ENCODE results near the gene CYB5A.
"Not testable (repeated sequence)": the region's sequence is repeated elsewhere in the genome, so short reads cannot be mapped to it uniquely, and the experiment has no call there.

CYB5A gene

DNA sequence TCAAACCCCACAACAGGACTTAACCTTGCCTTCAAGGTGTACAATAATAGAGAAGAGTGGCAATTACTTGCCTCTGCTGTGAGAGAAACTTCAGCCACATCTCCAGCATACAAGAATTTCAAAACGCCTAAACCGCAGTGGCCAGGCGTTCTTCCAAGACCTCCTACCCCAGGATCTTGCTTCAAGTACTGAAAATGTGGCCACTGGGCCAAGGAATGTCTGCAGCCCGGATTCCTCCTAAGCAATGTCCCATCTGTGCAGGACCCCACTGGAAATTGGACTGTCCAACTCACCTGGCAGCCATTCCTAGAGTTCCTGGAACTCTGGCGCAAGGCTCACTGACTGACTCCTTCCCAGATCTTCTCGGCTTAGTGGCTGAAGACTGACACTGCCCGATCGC is 2.8 kb upstream of the CYB5A start:
- DNase-seq (ENCODE audit: low read depth): no peak
- no peak overlapping the region for H3K4me3 ChIP-seq (ENCODE audit: low read length)
- TF ChIP-seq, protein P1, sequence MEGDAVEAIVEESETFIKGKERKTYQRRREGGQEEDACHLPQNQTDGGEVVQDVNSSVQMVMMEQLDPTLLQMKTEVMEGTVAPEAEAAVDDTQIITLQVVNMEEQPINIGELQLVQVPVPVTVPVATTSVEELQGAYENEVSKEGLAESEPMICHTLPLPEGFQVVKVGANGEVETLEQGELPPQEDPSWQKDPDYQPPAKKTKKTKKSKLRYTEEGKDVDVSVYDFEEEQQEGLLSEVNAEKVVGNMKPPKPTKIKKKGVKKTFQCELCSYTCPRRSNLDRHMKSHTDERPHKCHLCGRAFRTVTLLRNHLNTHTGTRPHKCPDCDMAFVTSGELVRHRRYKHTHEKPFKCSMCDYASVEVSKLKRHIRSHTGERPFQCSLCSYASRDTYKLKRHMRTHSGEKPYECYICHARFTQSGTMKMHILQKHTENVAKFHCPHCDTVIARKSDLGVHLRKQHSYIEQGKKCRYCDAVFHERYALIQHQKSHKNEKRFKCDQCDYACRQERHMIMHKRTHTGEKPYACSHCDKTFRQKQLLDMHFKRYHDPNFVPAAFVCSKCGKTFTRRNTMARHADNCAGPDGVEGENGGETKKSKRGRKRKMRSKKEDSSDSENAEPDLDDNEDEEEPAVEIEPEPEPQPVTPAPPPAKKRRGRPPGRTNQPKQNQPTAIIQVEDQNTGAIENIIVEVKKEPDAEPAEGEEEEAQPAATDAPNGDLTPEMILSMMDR (conservative IDR thresholded peaks at IDR 0.05; ENCODE audit: low read depth, low read length): no peak

- DNase-seq (ENCODE audit: low read depth); H3K4me3 ChIP-seq (ENCODE audit: low read length): not testable (repeated sequence)
Observed at GRCh38 chr18:74292982-74293381, 1.2 kb upstream of the CYB5A start.

DNA sequence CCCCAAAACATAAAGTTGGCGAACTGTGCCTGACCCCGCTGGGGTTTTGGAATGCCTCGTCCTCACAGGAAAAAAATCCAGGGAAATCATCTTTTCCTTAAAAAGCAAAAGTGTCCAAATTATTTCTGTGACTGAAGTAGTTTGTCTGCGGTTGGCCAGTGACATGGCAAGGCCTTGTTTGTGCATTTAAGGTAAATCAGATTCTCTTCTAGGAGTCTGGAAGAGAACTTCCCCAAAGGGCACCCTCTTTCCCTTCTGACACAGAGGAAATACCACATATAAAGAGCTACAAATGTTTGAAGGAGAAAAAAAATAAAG is 737 bp upstream of the CYB5A start:
- TF ChIP-seq, protein P1 (conservative IDR thresholded peaks at IDR 0.05; ENCODE audit: low read depth, low read length): no peak
- no peak for DNase-seq (ENCODE audit: low read depth)

DNA sequence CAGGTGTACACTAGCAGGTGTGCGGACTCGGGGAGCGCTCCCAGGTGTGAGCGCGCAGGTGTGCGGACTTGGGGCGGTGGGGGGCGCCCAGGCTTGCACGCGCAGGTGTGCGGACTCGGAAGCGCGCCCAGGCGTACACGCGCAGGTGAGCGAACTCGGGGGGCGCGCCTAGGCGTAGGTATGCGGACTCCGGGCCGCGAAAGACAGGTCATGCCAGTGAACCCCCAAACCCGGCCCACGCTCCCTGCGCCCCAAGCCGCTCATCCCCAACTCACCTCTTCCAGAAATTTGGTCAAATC is 342 bp downstream of the CYB5A start:
- DNase-seq (ENCODE audit: low read depth): no peak
- H3K4me3 ChIP-seq (ENCODE audit: low read length): peak overlapping the region; percentile 74
- TF ChIP-seq, protein P1 (conservative IDR thresholded peaks at IDR 0.05; ENCODE audit: low read depth, low read length): no peak

More for the DNA sequence above, 737 bp upstream of the CYB5A start:
- H3K4me3 ChIP-seq (ENCODE audit: low read length): peak overlapping the region; percentile 74

DNA sequence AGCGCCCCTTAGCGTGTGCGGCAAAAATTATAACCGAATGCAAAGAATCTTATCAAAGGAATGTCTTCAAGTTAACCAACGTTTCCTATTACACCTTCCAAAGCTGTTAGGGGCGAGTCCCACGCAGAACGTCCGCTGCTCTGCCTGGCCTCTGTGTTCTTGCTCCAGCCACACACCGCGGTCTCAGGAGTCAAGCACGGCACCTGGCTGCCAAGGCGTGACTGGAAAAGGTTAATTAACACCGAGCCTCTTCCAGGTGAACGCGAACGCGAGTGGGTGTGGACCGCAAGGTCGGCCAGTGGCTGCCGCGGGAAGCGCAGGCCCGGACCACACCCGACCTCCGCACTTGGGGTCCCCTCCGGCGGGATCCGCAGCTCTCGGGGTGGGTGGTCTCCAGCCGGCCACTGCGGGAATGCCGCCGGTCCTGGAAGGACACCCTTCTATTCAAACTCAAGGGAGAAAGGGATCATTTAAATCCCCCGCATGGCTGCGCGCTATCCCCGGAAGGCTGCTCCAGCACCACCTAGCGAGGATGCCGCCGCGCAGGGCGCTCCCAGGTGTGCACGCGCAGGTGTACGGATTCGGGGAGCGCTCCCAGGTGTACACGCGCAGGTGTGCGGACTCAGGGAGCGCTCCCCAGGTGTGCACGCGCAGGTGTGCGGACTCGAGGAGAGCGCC is 830 bp downstream of the CYB5A start:
- TF ChIP-seq, protein P1 (conservative IDR thresholded peaks at IDR 0.05; ENCODE audit: low read depth, low read length): no peak
- no peak for DNase-seq (ENCODE audit: low read depth)
- H3K4me3 ChIP-seq (ENCODE audit: low read length): peak overlapping the region; percentile 74

DNA sequence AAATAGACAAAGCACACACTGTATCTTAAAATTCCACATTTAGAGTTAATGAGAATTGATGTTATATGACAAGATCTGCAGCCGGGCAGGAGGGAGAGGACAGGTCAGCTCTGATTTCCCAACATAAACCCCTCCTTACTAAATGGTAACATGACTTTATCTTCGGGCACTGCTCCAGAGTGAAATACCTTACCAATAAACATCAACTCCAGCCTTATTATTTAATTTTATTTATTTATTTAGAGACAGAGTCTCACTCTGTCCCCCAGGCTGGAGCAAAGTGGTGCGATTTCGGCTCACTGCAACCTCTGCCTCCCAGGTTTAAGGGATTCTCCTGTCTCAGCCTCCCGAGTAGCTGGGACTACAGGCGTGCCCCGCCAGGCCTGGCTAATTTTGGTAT is 1.7 kb downstream of the CYB5A start:
- no peak for DNase-seq (ENCODE audit: low read depth)
- no peak overlapping the region for H3K4me3 ChIP-seq (ENCODE audit: low read length)
- TF ChIP-seq, protein P1 (conservative IDR thresholded peaks at IDR 0.05; ENCODE audit: low read depth, low read length): no peak

DNA sequence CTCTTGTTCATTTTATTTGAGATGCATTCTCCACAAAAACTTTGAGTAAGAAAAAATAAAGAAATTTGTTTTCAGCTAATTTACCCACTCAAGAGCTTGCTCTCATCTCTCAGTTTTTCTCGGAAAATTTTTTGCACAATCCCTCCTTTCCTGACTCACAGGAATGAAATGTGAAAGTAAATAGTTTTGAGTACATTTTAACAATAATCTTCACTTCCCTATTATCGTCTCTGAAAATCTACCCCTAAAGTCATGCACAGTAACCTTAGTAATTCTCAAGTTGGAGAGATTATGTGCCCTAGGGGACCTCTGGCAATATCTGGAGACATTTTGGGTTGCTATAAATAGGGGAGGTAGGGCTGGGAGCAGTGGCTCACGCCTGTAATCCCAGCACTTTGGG is 2.6 kb downstream of the CYB5A start:
- H3K4me3 ChIP-seq (ENCODE audit: low read length): no peak overlapping the region
- no peak for DNase-seq (ENCODE audit: low read depth)
- TF ChIP-seq, protein P1 (conservative IDR thresholded peaks at IDR 0.05; ENCODE audit: low read depth, low read length): no peak

DNA sequence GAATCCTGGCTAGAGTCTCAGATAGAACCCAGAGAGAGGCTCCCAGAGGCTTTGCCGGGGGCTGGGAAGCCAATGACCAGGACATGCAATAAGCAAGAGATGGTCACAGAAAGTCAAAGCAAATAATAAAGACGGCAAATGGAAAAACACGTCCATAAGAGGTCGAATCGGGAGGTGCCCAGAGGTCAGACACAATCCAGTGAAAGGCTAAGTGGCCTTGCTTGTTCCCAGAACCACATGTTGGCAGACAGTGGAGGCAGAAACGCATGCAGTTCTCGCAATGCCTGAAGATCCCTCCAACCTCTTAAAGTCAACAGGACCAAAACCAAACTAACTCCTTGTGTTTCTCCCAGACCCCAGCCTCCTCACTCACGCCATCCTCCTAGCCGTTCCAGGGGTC is 3.0 kb downstream of the CYB5A start:
- TF ChIP-seq, protein P1 (conservative IDR thresholded peaks at IDR 0.05; ENCODE audit: low read depth, low read length): no peak
- H3K4me3 ChIP-seq (ENCODE audit: low read length): no peak overlapping the region
- DNase-seq (ENCODE audit: low read depth): no peak
